ENCODE results near the gene ZNF891. TPM values are rescaled to one million over a fixed set of nuclear protein-coding genes. Genes with fewer than 3 reads are reported as not detected.

The ZNF891 gene
- total and polyA plus RNA-seq, 2 of the 4 experiments (the other 2 are of a cell fraction), result 0.26 to 0.36 TPM

- H2BK15ac ChIP-seq (ENCODE audit: low read depth, low read length), result no peak overlapping the region
- peak overlapping the region; percentile 81 for H3K9ac ChIP-seq (ENCODE audit: low read depth, low read length)
- H4K8ac ChIP-seq (ENCODE audit: low read depth in 2 of 2, low read length in 2 of 2), result peak overlapping the region in 1 of 2 experiments; percentile 7; a peak in 1 of 4 replicates
- no peaks in the 10 kb centered on the region for H3K4me1 ChIP-seq (ENCODE audit: control insufficient read depth, insufficient read depth, low read length)
- no peaks in the 10 kb centered on the region for H3K9me1 ChIP-seq (ENCODE audit: insufficient read depth, low read length)
- CTCF ChIA-PET, result no interaction called here
- H3K36me3 ChIP-seq (ENCODE audit: control insufficient read depth, insufficient read depth, low read length), result peaks cover 12% of the 10 kb centered on the region
- intact Hi-C loops (cut with micrococcal nuclease), result loop anchor here (2.0 kb wide), 2 partner anchors 49 to 143 kb away; partner anchors contain the start of genes ZNF140 and ZNF26
- ATAC-seq (ENCODE audit: low read depth) (no peak), DNase-seq (peak; percentile 15)
- H3K79me1 ChIP-seq (ENCODE audit: low read depth in 1 of 2, low read length in 2 of 2), result peaks cover 7 to 11% of the 10 kb centered on the region in 2 experiments; a peak in 2 of 4 replicates
- in situ Hi-C loops (cut with MboI; ENCODE audit: low sequenced_read_pairs), result no loop called here
- H3K56ac ChIP-seq (ENCODE audit: extremely low read depth, insufficient read depth, low read length), result 0 out of 2 replicates have a peak overlapping the region, but pooled peaks have one; percentile 3
- H2AFZ ChIP-seq (replicated peaks; ENCODE audit: low read length, poor library complexity), result peak overlapping the region; percentile 98
- POLR2A ChIA-PET (ENCODE audit: unreplicated experiment), result no interaction called here
- H2BK5ac ChIP-seq (ENCODE audit: low read depth, low read length, poor library complexity, severe bottlenecking), result no peak overlapping the region
- peak overlapping the region; percentile 83 for H3K4me2 ChIP-seq (ENCODE audit: low read depth, low read length)
- no peak overlapping the region for H2BK20ac ChIP-seq (ENCODE audit: low read depth, low read length)
- H2AK5ac ChIP-seq (ENCODE audit: low read depth, low read length), result no peak overlapping the region
- H3K27me3 ChIP-seq (ENCODE audit: control insufficient read depth, insufficient read depth, low read length), result no peaks in the 10 kb centered on the region
- no peak overlapping the region for H3K18ac ChIP-seq (ENCODE audit: low read depth, low read length)
- BruUV-seq (replicated peaks), result no TSS peak
- no peak overlapping the region for H2BK120ac ChIP-seq (ENCODE audit: low read depth, low read length)
- H3K4me3 ChIP-seq (ENCODE audit: insufficient read depth, low read depth, low read length), result peak overlapping the region; percentile 98
- no peak overlapping the region; the same call in 1 of the 2 replicates for H3K14ac ChIP-seq (replicated peaks; ENCODE audit: low read depth, low read length)
- H3K23ac ChIP-seq (ENCODE audit: low read depth, low read length), result no peak overlapping the region; the same call in 1 of the 2 replicates
- TF ChIP-seq CHD1 (IDR thresholded peaks at IDR 0.05; ENCODE audit: low read depth, low read length) (no peak), MXI1 (IDR thresholded peaks at IDR 0.05; ENCODE audit: borderline replicate concordance, low read depth, low read length) (no peak), SMC3 (IDR thresholded peaks at IDR 0.05; ENCODE audit: low read depth, low read length) (no peak), ELK1 (IDR thresholded peaks at IDR 0.05; ENCODE audit: borderline replicate concordance, low read depth, low read length) (no peak)
- H4K5ac ChIP-seq (ENCODE audit: low read depth, low read length), result no peak overlapping the region
- H3K4ac ChIP-seq (ENCODE audit: low read depth, low read length), result no peak overlapping the region
- WGBS, 2 experiments (ENCODE audit: extremely low coverage in 2 of 2, insufficient read length in 1 of 2), result no CpG with 5 or more reads among the region's 26 CpGs
- H4K20me1 ChIP-seq (ENCODE audit: insufficient read depth, low read length), result no peaks in the 10 kb centered on the region
- dilution Hi-C loops (cut with HindIII; ENCODE audit: low sequenced_read_pairs, unreplicated experiment), result no loop called here
- H3K27ac ChIP-seq (ENCODE audit: insufficient read depth, low read length), result peak overlapping the region; percentile 93
- peak overlapping the region; percentile 58 for H2AK9ac ChIP-seq (replicated peaks; ENCODE audit: low read depth, low read length, poor library complexity)
- peaks cover 37% of the 10 kb centered on the region for H3K9me3 ChIP-seq (ENCODE audit: control insufficient read depth, insufficient read depth, low read length)
- H4K91ac ChIP-seq (ENCODE audit: insufficient read depth, low read depth, low read length), result no peak overlapping the region
These were observed 571 bp downstream of the ZNF891 start for GRCh38 chr12:133129368-133130037.
